HG03460 (cell line): ENCODE data around the gene TMSB15C.

ENCODE experiments used
- ATAC-seq: cut with Tn5 transposase; IDR thresholded peaks from one replicate; pipeline ENCODE4 v1.9.1; 2021; ENCODE audit not compliant: unreplicated experiment

The TMSB15C gene

DNA sequence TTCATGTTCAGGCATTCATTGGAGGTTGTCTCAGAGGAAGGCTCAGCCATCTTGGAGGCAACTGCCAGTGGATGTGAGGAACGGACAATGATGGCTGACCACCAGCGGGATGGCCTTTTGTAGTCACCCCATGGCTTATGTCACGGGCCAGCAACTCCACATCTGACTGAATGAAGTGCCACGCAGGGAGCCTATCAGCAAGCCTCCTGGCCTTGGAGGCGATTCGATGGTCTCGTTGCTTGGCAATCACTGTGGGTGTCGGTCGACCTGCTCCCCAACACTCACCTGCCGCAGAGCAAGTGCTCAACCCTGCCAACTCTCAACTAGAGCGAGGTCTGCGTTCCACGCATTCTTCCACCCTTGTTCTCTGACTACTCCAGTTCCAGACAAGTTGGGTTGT is 28.9 kb downstream of the TMSB15C start:
- ATAC-seq = no peak

DNA sequence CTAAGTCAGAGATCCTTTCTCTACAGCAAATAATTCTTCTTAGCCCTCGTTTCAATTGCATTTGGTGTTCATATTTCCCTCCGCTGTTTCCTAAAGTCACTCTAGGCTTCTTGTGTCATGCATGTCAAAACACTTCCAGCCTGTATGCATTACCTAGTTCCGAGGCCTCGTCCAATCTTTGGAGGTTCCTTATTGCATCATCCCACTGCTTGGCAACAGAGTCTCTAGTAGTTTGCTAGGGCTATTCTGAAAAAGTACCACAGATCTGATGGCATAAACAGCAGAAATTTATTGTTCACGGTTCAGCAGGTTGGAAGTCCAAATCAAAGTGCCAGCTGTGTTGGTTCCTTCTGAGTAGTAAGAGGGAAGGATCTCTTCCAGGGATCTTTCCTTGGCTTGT is 30.4 kb downstream of the TMSB15C start:
- no peak for ATAC-seq

DNA sequence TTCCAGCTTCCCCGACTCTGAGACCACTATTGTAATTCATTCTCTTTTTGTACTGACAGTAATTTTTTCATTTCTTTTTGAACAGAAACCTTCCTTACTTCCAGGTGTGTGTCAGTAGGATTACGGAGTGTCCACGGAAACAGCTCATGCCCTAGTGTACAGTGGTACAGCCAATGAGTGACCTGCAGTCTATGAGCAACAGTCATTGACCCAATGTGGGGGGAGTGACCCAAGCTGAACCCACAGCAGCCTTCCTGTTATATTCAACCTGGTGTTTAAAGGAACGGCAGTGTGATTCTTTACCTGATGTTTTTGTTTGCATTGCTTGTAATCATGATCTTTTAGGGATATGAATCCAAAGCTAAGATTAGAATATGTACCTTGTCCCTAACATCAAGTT is 35.0 kb downstream of the TMSB15C start:
- ATAC-seq = no peak

DNA sequence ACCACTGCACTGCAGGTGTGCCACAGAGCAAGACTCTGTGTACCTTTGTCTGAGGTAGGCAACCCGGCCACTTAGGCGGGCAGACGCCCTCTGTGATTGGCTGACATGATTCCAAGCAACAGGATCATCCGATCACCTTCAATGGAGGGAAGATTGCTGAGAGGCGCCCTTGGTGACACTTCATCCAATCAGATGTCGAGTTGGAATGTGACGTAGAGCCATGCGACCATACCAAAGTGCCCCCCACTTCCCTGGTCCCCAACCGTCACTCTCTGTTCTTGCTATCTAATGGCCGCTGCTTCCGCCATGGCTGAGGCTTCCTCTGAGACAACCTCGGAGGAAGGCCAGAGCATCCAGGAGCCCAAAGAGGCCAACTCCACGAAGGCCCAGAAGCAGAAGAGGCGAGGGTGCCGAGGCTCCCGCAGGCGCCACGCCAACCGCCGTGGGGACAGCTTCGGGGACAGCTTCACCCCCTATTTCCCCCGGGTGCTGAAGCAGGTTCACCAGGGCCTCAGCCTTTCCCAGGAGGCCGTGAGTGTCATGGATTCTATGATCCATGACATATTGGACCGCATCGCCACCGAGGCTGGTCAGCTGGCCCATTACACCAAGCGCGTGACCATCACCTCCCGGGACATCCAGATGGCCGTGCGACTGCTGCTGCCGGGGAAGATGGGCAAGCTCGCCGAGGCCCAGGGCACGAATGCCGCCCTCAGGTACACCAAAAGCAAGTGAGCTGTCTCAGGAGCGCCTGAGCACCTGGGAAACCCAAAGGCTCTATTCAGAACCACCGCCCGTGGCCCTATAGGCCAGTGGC is 36.1 kb downstream of the TMSB15C start, which contains the start of gene H2BW2:
TSS of gene H2BW2 (plus strand) at position 268 of the 817 bp plus-strand sequence. CDS start at position 307, 39 bp downstream.
- ATAC-seq = no peak
